Common myeloid progenitor, CD34-positive (primary cell): Measurements from ENCODE around the gene OPN1MW3.
"Not testable (repeated sequence)": the region's sequence is repeated elsewhere in the genome, so short reads cannot be mapped to it uniquely, and the experiment has no call there.

Experiments
- CTCF ChIA-PET: fragments of 350-600 bp; sonication (Branson Sonifier 250); formaldehyde crosslinking; loops from one replicate; lab custom pipeline; 2021; ENCODE audit warnings: antibody characterized with exemption; lab: Charles Lee
- POLR2A ChIA-PET: fragments of 350-600 bp; sonication (Branson Sonifier 250); formaldehyde crosslinking; loops from one replicate; lab custom pipeline; 2021; ENCODE audit warnings: antibody characterized with exemption; lab: Charles Lee
- DNase-seq, 3 donors: peaks; one replicate each; pipeline versions ENCODE4 v3.0.0 to v3.0.0-alpha.2; 2013
- H3K27ac ChIP-seq, 2 experiments: 1 replicate in 1 of 2; 2 replicates in 1 of 2; pipeline ENCODE4 v1.7.0; 2013; ENCODE audit warnings: inconsistent platforms in 2 of 2, low read length in 2 of 2, mild to moderate bottlenecking in 2 of 2, low read depth in 1 of 2, moderate library complexity in 1 of 2; ENCODE audit not compliant: severe bottlenecking in 2 of 2, insufficient read depth in 1 of 2, poor library complexity in 1 of 2
- H3K27me3 ChIP-seq, 5 experiments: replicated peaks in 2 of 5; 1 replicate in 3 of 5; 2 replicates in 2 of 5; pipeline versions ENCODE4 v1.6.1 to v1.7.0; 2013; ENCODE audit warnings: low read length in 4 of 5, mild to moderate bottlenecking in 2 of 5, moderate library complexity in 2 of 5, inconsistent platforms in 1 of 5; ENCODE audit not compliant: insufficient read depth in 5 of 5, control insufficient read depth in 4 of 5
- H3K36me3 ChIP-seq, 4 experiments: 1 replicate in 2 of 4; 2 replicates in 2 of 4; pipeline versions ENCODE4 v1.6.1 to v1.7.0; 2013; ENCODE audit warnings: low read length in 3 of 4, control low read depth in 1 of 4, mild to moderate bottlenecking in 1 of 4; ENCODE audit not compliant: control insufficient read depth in 4 of 4, insufficient read depth in 4 of 4
- H3K4me1 ChIP-seq, 4 experiments: 1 replicate in 3 of 4; 2 replicates in 1 of 4; pipeline versions ENCODE4 v1.6.1 to v1.7.1; 2013; ENCODE audit warnings: low read length in 3 of 4, mild to moderate bottlenecking in 3 of 4, control low read depth in 1 of 4, inconsistent platforms in 1 of 4, moderate library complexity in 1 of 4; ENCODE audit not compliant: control insufficient read depth in 4 of 4, insufficient read depth in 4 of 4; ENCODE audit errors: control extremely low read depth in 1 of 4
- H3K4me3 ChIP-seq, 7 experiments: 1 replicate in 4 of 7; 2 replicates in 3 of 7; pipeline versions ENCODE4 v1.5.1 to v1.7.0; 2013; ENCODE audit warnings: mild to moderate bottlenecking in 7 of 7, low read length in 6 of 7, moderate library complexity in 6 of 7, inconsistent platforms in 2 of 7, low read depth in 2 of 7, control low read depth in 1 of 7; ENCODE audit not compliant: insufficient read depth in 4 of 7, control insufficient read depth in 1 of 7; ENCODE audit errors: extremely low read depth in 1 of 7
- H3K9me3 ChIP-seq, 5 experiments: 1 replicate in 4 of 5; 2 replicates in 1 of 5; pipeline versions ENCODE4 v1.6.1 to v1.7.1; 2013; ENCODE audit warnings: low read length in 4 of 5, mild to moderate bottlenecking in 2 of 5, inconsistent platforms in 1 of 5, low read depth in 1 of 5, moderate library complexity in 1 of 5; ENCODE audit not compliant: control insufficient read depth in 4 of 5, insufficient read depth in 2 of 5; ENCODE audit errors: control extremely low read depth in 1 of 5
- WGBS: methylation state at CpG from one replicate; pipeline ENCODE4 v1.1.5; 2013; ENCODE audit not compliant: insufficient coverage; 5-methylcytosine and 5-hydroxymethylcytosine counted together

OPN1MW3 gene

DNA sequence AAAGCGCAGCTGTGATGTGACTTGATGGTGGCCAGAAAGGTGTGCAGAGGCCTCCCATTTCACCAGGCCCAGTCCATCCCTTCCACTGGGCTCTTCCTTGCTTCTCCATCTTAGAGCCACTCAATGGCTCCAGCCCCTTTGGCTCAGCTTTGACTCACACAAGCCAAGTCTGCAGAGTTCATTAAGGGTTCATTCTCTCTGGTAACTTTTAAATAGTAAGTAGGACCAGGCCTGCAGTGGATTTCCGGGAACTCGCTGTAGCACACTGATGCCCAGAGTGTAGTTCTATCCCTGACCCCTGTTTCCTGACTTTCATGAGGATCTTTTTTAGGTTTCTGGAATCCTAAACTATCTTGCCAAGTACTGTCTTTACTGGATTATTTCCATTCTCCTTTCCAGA lies 25.9 kb upstream of the OPN1MW3 start:
- H3K27me3 ChIP-seq, H3K9me3 ChIP-seq, H3K4me3 ChIP-seq, H3K27ac ChIP-seq, POLR2A ChIA-PET, CTCF ChIA-PET, H3K36me3 ChIP-seq, DNase-seq, H3K4me1 ChIP-seq: not testable (repeated sequence)
- no CpG with 5 or more reads among the region's 3 CpGs for WGBS

- H3K27me3 ChIP-seq, H3K4me1 ChIP-seq, POLR2A ChIA-PET, H3K9me3 ChIP-seq, CTCF ChIA-PET, H3K27ac ChIP-seq, H3K4me3 ChIP-seq, DNase-seq, H3K36me3 ChIP-seq: not testable (repeated sequence)
- WGBS = no CpG with 5 or more reads among the region's 16 CpGs
These were observed 23.8 kb upstream of the OPN1MW3 start for GRCh38 chrX:154233620-154234019.

DNA sequence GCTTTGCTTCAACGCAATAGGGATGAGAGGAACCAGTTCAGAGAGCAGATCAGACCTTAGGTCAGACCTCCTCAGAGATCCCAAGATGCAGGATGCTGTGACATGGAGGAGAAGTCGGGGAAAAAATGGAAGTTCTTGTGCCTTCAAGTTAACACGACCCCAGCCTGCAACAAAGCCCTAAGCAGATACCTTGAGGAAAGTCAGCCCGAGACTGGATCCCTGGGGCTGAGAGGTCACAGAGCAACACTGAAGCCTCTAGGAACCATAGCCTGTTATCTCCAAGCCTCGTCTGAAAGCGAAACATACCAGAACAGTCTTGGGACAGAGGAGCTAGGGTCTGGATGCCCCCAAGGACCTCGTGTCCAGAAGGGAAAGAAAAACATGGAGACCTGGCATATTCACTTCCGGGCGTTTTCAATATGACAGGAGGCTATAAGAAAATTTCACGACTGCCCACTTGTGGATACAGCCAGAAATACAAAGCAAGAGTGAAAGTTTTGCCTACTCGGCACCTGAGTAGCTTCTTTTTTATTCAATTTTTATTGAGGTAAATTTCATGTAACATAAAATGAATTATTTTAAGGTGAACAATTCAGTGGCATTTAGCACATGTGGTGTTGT lies 18.3 kb upstream of the OPN1MW3 start:
- 80% methylated on average over 1 of the region's 11 CpGs for WGBS
- CTCF ChIA-PET, H3K27me3 ChIP-seq, H3K36me3 ChIP-seq, H3K9me3 ChIP-seq, DNase-seq, H3K4me1 ChIP-seq, H3K27ac ChIP-seq, POLR2A ChIA-PET, H3K4me3 ChIP-seq: not testable (repeated sequence)

- CTCF ChIA-PET = not testable (repeated sequence)
These were observed 17.3 kb upstream of the OPN1MW3 start for GRCh38 chrX:154239982-154240503.

DNA sequence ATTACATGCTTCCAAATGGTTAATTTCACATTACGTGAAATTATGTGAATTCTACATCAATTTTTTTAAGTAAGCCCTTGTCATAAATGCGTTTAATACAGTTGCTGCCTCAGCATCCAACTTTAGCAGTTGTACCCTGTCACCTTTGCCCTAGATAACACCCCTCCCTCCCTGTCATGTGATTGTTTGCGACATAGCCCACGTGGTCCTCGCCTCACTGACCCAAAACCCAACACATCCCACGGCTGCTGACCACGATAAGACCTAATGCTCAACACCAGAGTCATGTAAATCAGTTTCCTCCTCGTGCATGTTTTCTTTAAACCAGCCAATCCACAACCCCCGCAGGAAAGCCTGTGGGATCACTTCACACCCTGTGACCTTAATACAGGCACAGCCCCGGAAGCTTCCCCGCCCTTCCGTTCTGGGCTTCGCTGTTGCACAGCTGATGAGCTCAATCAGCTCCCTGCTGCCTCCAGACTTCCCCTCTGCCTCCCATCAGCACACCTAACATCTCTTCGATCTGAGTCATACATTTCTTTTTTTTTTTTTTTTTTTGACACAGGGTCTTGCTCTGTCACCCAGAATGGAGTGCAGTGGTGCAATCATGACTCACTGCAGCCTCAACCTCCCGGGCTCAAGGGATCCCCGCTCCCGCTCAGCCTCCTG lies 9.9 kb upstream of the OPN1MW3 start:
- POLR2A ChIA-PET, H3K4me1 ChIP-seq, CTCF ChIA-PET, H3K4me3 ChIP-seq, DNase-seq, H3K27ac ChIP-seq, H3K9me3 ChIP-seq, H3K36me3 ChIP-seq, H3K27me3 ChIP-seq: not testable (repeated sequence)
- WGBS = no CpG with 5 or more reads among the region's 17 CpGs

More at GRCh38 chrX:154239982-154240503, 17.3 kb upstream of the OPN1MW3 start:
- H3K27me3 ChIP-seq, H3K36me3 ChIP-seq, H3K27ac ChIP-seq, H3K4me3 ChIP-seq, H3K4me1 ChIP-seq, H3K9me3 ChIP-seq, DNase-seq, POLR2A ChIA-PET: not testable (repeated sequence)
- 83% methylated on average over 3 of the region's 8 CpGs for WGBS

DNA sequence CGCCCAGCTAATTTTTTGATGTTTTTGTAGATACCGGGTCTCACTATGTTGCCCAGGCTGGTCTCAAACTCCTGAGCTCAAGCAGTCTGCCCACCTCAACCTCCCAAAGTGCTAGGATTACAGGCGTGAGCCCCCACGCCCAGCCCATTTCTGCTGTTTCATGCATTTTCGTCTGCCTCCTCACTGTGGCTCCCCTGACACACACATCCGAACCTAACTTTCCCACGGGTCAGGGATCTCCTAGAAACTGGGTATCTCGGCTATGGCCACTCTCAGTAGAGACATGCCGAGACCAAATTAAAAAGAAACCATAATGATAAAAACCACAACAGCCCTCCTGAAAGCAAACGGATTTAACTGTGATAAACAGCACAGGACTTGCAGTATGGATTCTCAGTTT lies 9.3 kb upstream of the OPN1MW3 start:
- POLR2A ChIA-PET = not testable (repeated sequence)
- WGBS = no CpG with 5 or more reads among the region's 10 CpGs

GRCh38 chrX:154258711-154259110 lies 1.3 kb downstream of the OPN1MW3 start:
- H3K4me1 ChIP-seq, H3K27me3 ChIP-seq, H3K9me3 ChIP-seq, POLR2A ChIA-PET, H3K36me3 ChIP-seq, CTCF ChIA-PET, H3K4me3 ChIP-seq, H3K27ac ChIP-seq, DNase-seq: not testable (repeated sequence)
- no CpG with 5 or more reads among the region's 10 CpGs for WGBS

More for the DNA sequence above, 9.3 kb upstream of the OPN1MW3 start:
- H3K4me1 ChIP-seq, H3K27me3 ChIP-seq, DNase-seq, H3K36me3 ChIP-seq, H3K4me3 ChIP-seq, H3K27ac ChIP-seq, CTCF ChIA-PET, H3K9me3 ChIP-seq: not testable (repeated sequence)
